HG03354 (cell line): Measurements from ENCODE around the gene RADIL.

Source experiments
- ATAC-seq: cut with Tn5 transposase; IDR thresholded peaks from one replicate; pipeline ENCODE4 v1.9.1; 2021; ENCODE audit warnings: mild to moderate bottlenecking; ENCODE audit not compliant: unreplicated experiment, poor library complexity, severe bottlenecking

Gene RADIL

GRCh38 chr7:4834601-4835397 is 48.7 kb downstream of the RADIL start:
- ATAC-seq, result no peak

GRCh38 chr7:4833691-4834600 is 49.6 kb downstream of the RADIL start:
- ATAC-seq, result no peak

- no peak for ATAC-seq
Observed at GRCh38 chr7:4833176-4833575, 50.3 kb downstream of the RADIL start.

- no peak for ATAC-seq
Observed at GRCh38 chr7:4832711-4833110, 50.8 kb downstream of the RADIL start.

GRCh38 chr7:4831723-4832495 is 51.6 kb downstream of the RADIL start:
- no peak for ATAC-seq

GRCh38 chr7:4830176-4830575 is 53.3 kb downstream of the RADIL start:
- ATAC-seq, result peak; percentile 53

GRCh38 chr7:4828720-4829383 is 54.7 kb downstream of the RADIL start:
- ATAC-seq, result no peak

- ATAC-seq, result no peak
Observed at GRCh38 chr7:4825081-4825480, 58.4 kb downstream of the RADIL start.

- no peak for ATAC-seq
Observed at GRCh38 chr7:4824120-4824775, 59.3 kb downstream of the RADIL start.

GRCh38 chr7:4823441-4824119 is 59.9 kb downstream of the RADIL start:
- no peak for ATAC-seq

- ATAC-seq, result no peak
Observed at GRCh38 chr7:4822677-4823076, 60.8 kb downstream of the RADIL start.

GRCh38 chr7:4820967-4821471 is 62.5 kb downstream of the RADIL start:
- no peak for ATAC-seq

- no peak for ATAC-seq
Observed at GRCh38 chr7:4820405-4820966, 63.0 kb downstream of the RADIL start.

GRCh38 chr7:4819560-4820404 is 63.7 kb downstream of the RADIL start:
- ATAC-seq, result no peak

- ATAC-seq, result no peak
Observed at GRCh38 chr7:4818000-4818794, 65.3 kb downstream of the RADIL start.

GRCh38 chr7:4817178-4817901 is 66.2 kb downstream of the RADIL start:
- no peak for ATAC-seq
